Astrocyte (in vitro differentiated cells and primary cell): ENCODE results near the gene FAM50B. TPM values are rescaled to one million over a fixed set of nuclear protein-coding genes. Genes with fewer than 3 reads are reported as not detected.

Experiments
- DNase-seq: peaks from one replicate; pipeline ENCODE4 v3.0.0-alpha.2; 2010; ENCODE audit warnings: low read depth
- FAIRE-seq: peaks from 2 replicates; lab custom pipeline; 2011; peaks lifted over from hg19 to GRCh38; lab: Jason Lieb, UNC
- H2AFZ ChIP-seq: 2 replicates; pipeline ENCODE4 v1.6.0; 2012; ENCODE audit warnings: low read depth, low read length, inconsistent platforms
- H3K27ac ChIP-seq: 2 replicates; pipeline ENCODE4 v1.5.1; 2011; ENCODE audit warnings: low read depth, low read length, inconsistent platforms
- H3K27me3 ChIP-seq: 2 replicates; pipeline ENCODE4 v1.6.0; 2011; ENCODE audit warnings: low read length, inconsistent platforms; ENCODE audit not compliant: insufficient read depth
- H3K36me3 ChIP-seq: 2 replicates; pipeline ENCODE4 v1.5.1; 2011; ENCODE audit warnings: low read length, inconsistent platforms; ENCODE audit not compliant: insufficient read depth
- H3K4me1 ChIP-seq: 2 replicates; pipeline ENCODE4 v1.5.1; 2011; ENCODE audit warnings: low read length, inconsistent platforms; ENCODE audit not compliant: insufficient read depth
- H3K4me2 ChIP-seq: 2 replicates; pipeline ENCODE4 v1.6.0; 2012; ENCODE audit warnings: low read length, inconsistent platforms
- H3K4me3 ChIP-seq: 2 replicates; pipeline ENCODE4 v1.5.1; 2011; ENCODE audit warnings: low read depth, mild to moderate bottlenecking, low read length, inconsistent platforms; ENCODE audit not compliant: insufficient read depth
- H3K79me2 ChIP-seq: 2 replicates; pipeline ENCODE4 v1.6.0; 2012; ENCODE audit warnings: mild to moderate bottlenecking, low read length, inconsistent platforms; ENCODE audit not compliant: insufficient read depth
- H3K9ac ChIP-seq: 2 replicates; pipeline ENCODE4 v1.6.0; 2012; ENCODE audit warnings: mild to moderate bottlenecking, low read length, inconsistent platforms
- H3K9me3 ChIP-seq: 2 replicates; pipeline ENCODE4 v1.5.1; 2012; ENCODE audit warnings: low read depth, mild to moderate bottlenecking, low read length, inconsistent platforms; ENCODE audit not compliant: insufficient read depth
- H4K20me1 ChIP-seq: 2 replicates; pipeline ENCODE4 v1.6.0; 2012; ENCODE audit warnings: low read length, inconsistent platforms; ENCODE audit not compliant: insufficient read depth
- H3K27ac Mint-ChIP-seq: one replicate; pipeline ENCODE4 v1.8.0; 2021; ENCODE audit warnings: mild to moderate bottlenecking, mixed read lengths; ENCODE audit not compliant: unreplicated experiment
- H3K27me3 Mint-ChIP-seq: one replicate; pipeline ENCODE4 v1.8.0; 2021; ENCODE audit warnings: low read depth, mixed read lengths; ENCODE audit not compliant: unreplicated experiment
- H3K36me3 Mint-ChIP-seq: one replicate; pipeline ENCODE4 v1.8.0; 2021; ENCODE audit warnings: low read depth, mixed read lengths; ENCODE audit not compliant: unreplicated experiment
- H3K4me1 Mint-ChIP-seq: one replicate; pipeline ENCODE4 v1.8.0; 2021; ENCODE audit warnings: low read depth, mixed read lengths; ENCODE audit not compliant: unreplicated experiment
- H3K4me3 Mint-ChIP-seq: one replicate; pipeline ENCODE4 v1.8.0; 2021; ENCODE audit warnings: mild to moderate bottlenecking, moderate library complexity, mixed read lengths; ENCODE audit not compliant: unreplicated experiment
- H3K9me3 Mint-ChIP-seq: one replicate; pipeline ENCODE4 v1.8.0; 2021; ENCODE audit warnings: mild to moderate bottlenecking, mixed read lengths; ENCODE audit not compliant: unreplicated experiment
- CTCF ChIP-seq: IDR thresholded peaks from 2 replicates; pipeline ENCODE4 v1.5.1; 2011; ENCODE audit warnings: low read depth, mild to moderate bottlenecking, inconsistent platforms, low read length, moderate library complexity; ENCODE audit not compliant: insufficient read depth
- EZH2 ChIP-seq: IDR thresholded peaks from 2 replicates; pipeline ENCODE4 v1.6.1; 2012; ENCODE audit warnings: mild to moderate bottlenecking, low read length, inconsistent platforms; ENCODE audit not compliant: insufficient read depth
- total RNA-seq: library from RNA; stranded (reverse); gene quantifications from 2 replicates; pipeline ENCODE4 v1.2.1, GENCODE V29; 2021

Gene FAM50B
- total RNA-seq, 1 donor from 2014 or later, result 4.6 TPM

- Mint-ChIP-seq H3K4me3 (no peak overlapping the region), H3K9me3 (no peaks in the 10 kb centered on the region), H3K4me1 (peaks cover 5% of the 10 kb centered on the region), H3K27ac (no peak overlapping the region), H3K27me3 (peaks cover 9% of the 10 kb centered on the region), H3K36me3 (no peaks in the 10 kb centered on the region)
- H3K4me2 ChIP-seq, result no peak overlapping the region
- H3K79me2 ChIP-seq, result no peaks in the 10 kb centered on the region
- no peak overlapping the region for H3K4me3 ChIP-seq
- H3K4me1 ChIP-seq, result no peaks in the 10 kb centered on the region
- no peaks in the 10 kb centered on the region for H3K9me3 ChIP-seq
- H3K36me3 ChIP-seq, result no peaks in the 10 kb centered on the region
- no peak overlapping the region for H3K9ac ChIP-seq
- no peaks in the 10 kb centered on the region for H3K27me3 ChIP-seq
- no peak overlapping the region for H3K27ac ChIP-seq
- H2AFZ ChIP-seq, result no peak overlapping the region
- TF ChIP-seq CTCF (no peak), EZH2 (no peak)
- DNase-seq (no peak), FAIRE-seq (no peak)
- H4K20me1 ChIP-seq, result no peaks in the 10 kb centered on the region
These were observed 42.7 kb downstream of the FAM50B start for GRCh38 chr6:3891883-3892282.

- H3K4me3 ChIP-seq, result no peak overlapping the region
- no peaks in the 10 kb centered on the region for H3K79me2 ChIP-seq
- no peaks in the 10 kb centered on the region for H3K9me3 ChIP-seq
- no peaks in the 10 kb centered on the region for H3K27me3 ChIP-seq
- Mint-ChIP-seq H3K4me1 (peaks cover 5% of the 10 kb centered on the region), H3K4me3 (no peak overlapping the region), H3K36me3 (no peaks in the 10 kb centered on the region), H3K27me3 (peaks cover 9% of the 10 kb centered on the region), H3K27ac (no peak overlapping the region), H3K9me3 (no peaks in the 10 kb centered on the region)
- TF ChIP-seq CTCF, result no peak
- TF ChIP-seq EZH2, result no peak
- no peaks in the 10 kb centered on the region for H3K36me3 ChIP-seq
- H4K20me1 ChIP-seq, result no peaks in the 10 kb centered on the region
- no peak overlapping the region for H3K27ac ChIP-seq
- DNase-seq (no peak), FAIRE-seq (no peak)
- H2AFZ ChIP-seq, result no peak overlapping the region
- H3K4me2 ChIP-seq, result no peak overlapping the region
- H3K9ac ChIP-seq, result no peak overlapping the region
- no peaks in the 10 kb centered on the region for H3K4me1 ChIP-seq
These were observed 43.4 kb downstream of the FAM50B start for GRCh38 chr6:3892603-3893002.

- H3K27me3 ChIP-seq, result no peaks in the 10 kb centered on the region
- H3K4me1 ChIP-seq, result no peaks in the 10 kb centered on the region
- TF ChIP-seq CTCF (no peak), EZH2 (no peak)
- no peak overlapping the region for H3K27ac ChIP-seq
- Mint-ChIP-seq H3K27ac (no peak overlapping the region), H3K9me3 (no peaks in the 10 kb centered on the region), H3K36me3 (no peaks in the 10 kb centered on the region), H3K4me3 (no peak overlapping the region), H3K4me1 (peaks cover 5% of the 10 kb centered on the region), H3K27me3 (peaks cover 7% of the 10 kb centered on the region)
- H2AFZ ChIP-seq, result no peak overlapping the region
- no peaks in the 10 kb centered on the region for H3K36me3 ChIP-seq
- no peak overlapping the region for H3K9ac ChIP-seq
- H3K79me2 ChIP-seq, result no peaks in the 10 kb centered on the region
- no peaks in the 10 kb centered on the region for H3K9me3 ChIP-seq
- H3K4me2 ChIP-seq, result no peak overlapping the region
- H4K20me1 ChIP-seq, result no peaks in the 10 kb centered on the region
- H3K4me3 ChIP-seq, result no peak overlapping the region
- FAIRE-seq (no peak), DNase-seq (no peak)
These were observed 44.3 kb downstream of the FAM50B start for GRCh38 chr6:3893487-3893886.
